HG03175 (cell line): ENCODE measurements around the gene ULBP2.
"Not testable (repeated sequence)": the region's sequence is repeated elsewhere in the genome, so short reads cannot be mapped to it uniquely, and the experiment has no call there.

ENCODE experiments used
- ATAC-seq: cut with Tn5 transposase; IDR thresholded peaks from one replicate; pipeline ENCODE4 v1.9.1; 2021; ENCODE audit warnings: mild to moderate bottlenecking, moderate library complexity; ENCODE audit not compliant: unreplicated experiment

Gene ULBP2

GRCh38 chr6:149965194-149966020, 23.6 kb downstream of the ULBP2 start:
- no peak for ATAC-seq

- ATAC-seq: not testable (repeated sequence)
Observed at GRCh38 chr6:149966319-149966718, 24.5 kb downstream of the ULBP2 start.

DNA sequence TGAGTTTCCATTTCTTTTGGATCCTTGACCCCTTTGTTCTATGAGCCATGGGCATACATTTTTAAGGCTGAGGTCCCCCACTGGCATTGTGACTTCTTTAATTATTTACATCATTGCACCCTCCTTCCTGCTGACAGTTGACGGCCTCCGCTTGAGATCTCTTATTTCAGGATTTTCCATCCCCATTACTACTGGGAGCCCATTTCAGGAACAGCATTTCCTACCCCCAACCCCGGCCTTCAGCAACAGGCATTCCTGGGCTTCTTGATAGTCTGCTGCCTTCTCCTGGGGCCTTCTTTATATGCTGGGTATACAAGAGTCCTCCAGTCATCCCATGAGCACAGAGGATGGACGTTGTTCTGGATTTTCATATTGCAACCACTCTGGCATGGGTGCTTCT, 25.8 kb downstream of the ULBP2 start:
- ATAC-seq: no peak

- not testable (repeated sequence) for ATAC-seq
Observed at GRCh38 chr6:149967999-149968398, 26.2 kb downstream of the ULBP2 start.

GRCh38 chr6:149968909-149969308, 27.1 kb downstream of the ULBP2 start:
- ATAC-seq: not testable (repeated sequence)

GRCh38 chr6:149969635-149970034, 27.8 kb downstream of the ULBP2 start:
- ATAC-seq: no peak

DNA sequence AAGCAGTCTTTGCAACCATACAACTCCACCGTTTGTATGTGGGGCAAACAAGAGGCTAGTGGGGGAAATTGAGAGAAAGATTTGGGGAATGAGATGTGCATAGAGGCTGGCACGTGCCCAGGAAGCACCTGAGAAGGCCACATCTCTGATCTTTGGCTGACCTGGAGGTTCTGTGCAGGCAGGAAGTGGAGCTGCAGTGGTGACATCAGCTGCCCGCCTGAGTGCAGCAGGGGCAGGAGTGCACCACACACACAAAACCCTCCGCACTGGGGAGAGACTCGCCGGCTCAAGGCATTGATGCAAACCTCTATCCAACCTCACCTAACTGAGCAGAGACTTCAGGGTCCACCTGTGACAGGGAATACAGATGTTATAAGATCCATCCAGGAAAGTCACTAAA, 32.6 kb downstream of the ULBP2 start:
- not testable (repeated sequence) for ATAC-seq

DNA sequence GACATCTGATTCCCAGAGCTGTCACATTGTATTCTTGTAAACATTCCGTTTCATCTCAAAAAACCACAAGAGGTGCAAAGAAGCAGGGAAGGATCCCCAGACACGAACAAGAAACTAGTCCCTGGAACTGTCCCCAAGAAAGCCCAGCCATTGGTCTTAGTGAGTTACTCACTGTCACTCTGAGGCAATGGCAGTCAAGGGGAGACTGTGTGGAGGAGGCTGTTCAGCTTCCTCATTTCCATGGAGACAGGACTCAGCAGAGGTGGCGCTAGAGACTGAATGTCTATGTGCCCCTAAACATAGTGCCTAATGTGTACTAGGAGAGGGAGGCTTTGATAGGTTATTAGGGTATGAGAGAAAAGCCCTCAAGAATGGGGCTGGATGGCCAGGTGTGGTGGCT, 33.0 kb downstream of the ULBP2 start:
- no peak for ATAC-seq

DNA sequence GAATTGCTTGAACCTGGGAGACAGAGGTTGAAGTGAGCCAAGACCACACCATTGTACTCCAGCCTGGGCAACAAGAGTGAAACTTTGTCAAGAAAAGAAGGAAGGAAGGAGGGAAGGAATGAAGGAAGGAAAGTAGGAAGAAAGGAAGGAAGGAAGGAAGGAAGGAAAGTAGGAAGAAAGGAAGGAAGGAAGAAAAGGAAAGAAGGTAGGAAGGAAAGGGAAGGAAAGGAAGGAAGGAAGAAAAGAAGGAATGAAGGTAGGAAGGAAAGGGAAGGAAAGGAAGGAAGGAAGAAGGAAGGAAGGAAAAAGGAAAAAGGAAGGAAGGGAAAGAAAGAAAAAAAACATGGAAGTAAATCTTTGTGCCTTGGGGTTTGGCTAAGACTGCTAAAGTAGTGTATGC, 33.6 kb downstream of the ULBP2 start:
- no peak for ATAC-seq

DNA sequence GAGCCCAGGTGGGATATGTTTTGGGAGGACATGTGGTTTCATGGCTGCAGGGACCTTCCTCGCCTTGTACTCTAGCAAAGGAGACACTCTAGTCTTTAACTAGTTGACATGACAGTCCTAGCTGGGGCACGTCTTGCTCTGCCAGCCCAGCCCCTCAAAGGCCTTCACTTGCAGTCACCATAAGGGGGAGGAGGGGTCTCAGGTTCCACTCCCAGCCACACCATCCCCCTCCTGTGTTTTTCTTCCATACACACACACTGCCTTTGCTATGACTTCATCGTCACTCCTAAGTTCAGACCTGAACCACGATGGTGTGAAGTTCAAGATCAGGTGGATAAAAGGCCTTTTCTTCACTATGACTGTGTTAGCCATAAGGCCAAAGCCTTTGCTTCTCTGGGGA, 35.4 kb downstream of the ULBP2 start:
- no peak for ATAC-seq

DNA sequence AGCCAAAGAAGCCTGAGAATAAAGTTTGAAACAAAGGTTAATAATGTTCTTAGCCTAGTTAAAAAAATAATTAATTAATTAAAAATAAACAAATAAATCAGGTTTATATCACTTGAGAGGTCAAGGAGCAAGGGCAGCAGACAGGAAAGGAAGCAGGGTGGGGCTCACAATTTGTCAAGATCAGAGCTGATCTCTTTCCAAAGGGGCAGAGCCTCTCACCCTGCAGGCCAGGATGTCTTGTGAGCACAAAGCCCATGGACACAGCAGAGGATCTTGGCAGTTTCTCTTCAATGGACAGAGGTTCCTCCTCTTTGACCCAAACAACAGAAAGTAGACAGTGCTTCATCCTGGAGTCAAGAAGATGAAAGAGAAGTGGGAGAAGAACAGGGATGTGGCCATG, 36.8 kb downstream of the ULBP2 start:
- no peak for ATAC-seq

- ATAC-seq: no peak
Observed at GRCh38 chr6:149979293-149979692, 37.5 kb downstream of the ULBP2 start.

DNA sequence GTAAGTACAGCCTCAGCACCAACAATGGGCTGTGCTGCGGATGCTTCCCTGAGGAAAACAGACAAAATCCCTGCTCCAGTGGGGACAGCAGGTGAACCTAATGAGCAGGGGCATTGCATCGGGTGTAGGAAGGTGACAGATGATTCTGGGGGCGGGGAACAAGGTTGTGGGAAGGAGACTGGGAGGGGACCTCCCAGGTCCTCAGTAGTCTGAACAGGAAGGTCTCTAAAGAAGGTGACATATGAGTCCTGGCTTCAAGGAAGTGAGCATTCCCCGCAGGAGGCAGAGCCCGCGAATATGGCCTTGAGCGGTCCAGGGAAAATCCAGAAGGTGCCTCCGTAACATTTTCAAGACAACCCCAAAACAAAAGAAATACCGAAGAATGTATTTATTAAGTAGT, 41.3 kb downstream of the ULBP2 start:
- ATAC-seq: no peak

DNA sequence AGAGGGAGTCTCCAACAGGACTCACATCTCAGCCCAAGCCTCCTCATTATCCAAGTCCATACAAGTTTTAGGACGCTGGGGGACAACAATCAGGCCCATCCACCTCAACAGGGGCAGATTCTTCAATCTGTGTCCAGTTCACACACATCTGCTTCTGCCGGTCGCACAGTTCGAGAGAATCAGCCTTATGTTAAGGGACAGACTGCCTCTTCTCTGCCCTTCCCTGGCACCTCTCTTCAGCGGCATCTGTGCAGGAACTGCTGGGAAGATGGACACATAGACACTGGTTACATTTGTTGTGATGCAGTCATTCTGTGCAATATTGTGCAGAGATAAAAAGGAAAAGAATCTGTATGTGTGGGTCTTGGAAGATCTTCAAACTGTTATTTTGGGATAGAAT, 43.0 kb downstream of the ULBP2 start:
- no peak for ATAC-seq

DNA sequence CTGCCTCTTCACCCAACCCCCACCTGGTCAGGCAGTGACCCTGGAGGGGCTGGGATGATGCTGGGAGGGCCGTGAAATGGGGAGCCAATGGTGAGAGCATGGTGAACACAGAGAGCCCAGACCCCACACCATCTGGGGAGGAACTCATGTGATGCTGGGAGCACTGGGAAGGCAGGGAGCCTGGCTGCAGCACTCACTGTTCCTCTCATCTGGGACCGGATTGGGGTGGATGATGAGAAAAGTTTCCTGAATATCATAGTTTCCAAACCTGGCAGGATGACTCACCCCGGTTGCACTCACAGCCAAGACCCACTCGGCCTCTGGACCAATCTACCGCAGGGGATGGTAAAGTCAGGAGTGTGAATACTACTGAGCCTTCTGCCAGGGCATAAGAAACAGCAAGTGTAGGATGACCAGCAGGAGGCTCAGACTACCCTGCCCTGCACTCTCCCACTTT, 43.7 kb downstream of the ULBP2 start:
- no peak for ATAC-seq

DNA sequence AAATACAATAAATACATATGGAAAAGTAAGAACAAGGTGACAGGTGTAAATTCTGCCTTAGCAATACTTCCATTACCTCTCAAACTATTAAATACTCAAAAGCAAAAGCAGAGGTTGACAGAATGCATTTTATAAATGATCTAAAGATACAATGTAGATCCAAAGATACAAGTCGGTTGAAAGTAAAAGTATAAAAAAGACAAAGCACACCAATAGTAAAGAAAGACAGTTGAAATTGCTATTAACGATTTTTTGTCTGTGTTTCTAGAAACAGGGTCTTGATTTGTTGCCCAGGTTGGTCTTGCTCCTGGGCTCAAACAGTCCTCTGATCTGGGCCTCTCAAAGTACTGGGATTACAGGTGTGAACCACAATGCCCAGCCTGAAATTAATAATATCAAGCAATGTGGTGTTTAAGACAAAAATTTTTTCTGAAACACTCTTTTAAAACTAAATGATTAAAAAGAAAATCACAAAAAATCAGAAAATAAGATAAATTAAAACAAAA, 45.8 kb downstream of the ULBP2 start:
- ATAC-seq: no peak

GRCh38 chr6:149988550-149989346, 46.9 kb downstream of the ULBP2 start:
- ATAC-seq: no peak

DNA sequence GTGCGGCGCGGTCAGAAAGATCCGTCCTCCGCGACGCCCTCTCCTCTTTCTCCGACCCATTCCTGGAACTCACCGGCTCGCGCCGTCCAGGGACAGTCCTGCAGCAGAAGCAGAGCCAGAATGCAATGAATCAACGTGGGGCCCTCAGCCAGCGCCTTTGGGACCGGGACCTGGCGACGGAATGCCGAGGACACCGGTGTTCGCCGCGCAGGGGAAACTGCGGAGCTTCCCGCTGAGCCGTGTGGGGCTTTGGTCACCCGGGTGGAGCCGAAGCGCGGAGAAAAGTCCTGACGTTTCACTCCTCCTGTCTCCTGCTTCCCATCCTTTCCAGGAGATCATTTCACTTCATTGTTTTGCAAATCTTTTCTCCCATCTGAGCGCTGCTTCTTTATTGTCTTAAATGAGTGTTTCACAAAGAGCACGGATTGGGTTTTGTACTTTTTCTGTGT, 48.4 kb downstream of the ULBP2 start:
- no peak for ATAC-seq

DNA sequence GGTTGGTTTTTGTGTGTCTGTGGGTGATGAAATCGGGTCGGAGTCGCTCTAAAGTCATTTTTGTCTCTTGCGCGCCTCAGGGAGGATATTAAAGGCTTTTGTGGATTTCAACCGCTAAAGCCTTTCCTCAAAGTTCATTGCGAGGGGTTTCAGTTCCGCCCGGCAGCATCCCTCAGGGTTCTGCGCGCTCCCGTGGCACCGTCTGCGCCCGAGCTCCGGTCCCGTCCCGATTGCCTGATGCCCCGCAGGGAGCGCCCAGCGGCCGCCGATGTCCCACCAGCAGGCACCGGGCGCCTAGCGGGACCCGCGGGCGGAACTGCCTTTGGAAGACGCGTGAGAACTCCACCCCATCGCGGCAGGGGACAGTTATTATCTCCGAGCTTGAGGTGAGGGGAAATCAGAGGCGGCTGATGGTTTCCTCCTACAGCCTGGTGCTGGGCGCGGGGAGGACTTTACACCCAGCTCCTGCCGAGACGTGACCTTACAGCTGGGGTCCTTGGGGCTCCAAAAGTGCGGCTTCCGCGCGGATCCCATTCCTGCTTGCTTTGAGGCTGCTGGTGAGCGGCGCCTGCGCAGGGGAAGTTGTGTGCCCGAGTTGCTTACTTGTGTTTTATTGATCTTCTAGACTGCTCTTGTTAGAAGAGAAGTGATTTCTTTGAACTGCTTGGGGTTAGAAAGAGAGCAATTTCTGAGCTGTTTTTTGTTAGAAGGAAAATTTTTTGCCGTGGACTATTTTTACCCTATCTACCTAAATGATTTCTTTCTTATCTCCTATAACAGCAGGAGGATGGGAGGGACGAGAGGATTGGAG, 49.1 kb downstream of the ULBP2 start:
- no peak for ATAC-seq

DNA sequence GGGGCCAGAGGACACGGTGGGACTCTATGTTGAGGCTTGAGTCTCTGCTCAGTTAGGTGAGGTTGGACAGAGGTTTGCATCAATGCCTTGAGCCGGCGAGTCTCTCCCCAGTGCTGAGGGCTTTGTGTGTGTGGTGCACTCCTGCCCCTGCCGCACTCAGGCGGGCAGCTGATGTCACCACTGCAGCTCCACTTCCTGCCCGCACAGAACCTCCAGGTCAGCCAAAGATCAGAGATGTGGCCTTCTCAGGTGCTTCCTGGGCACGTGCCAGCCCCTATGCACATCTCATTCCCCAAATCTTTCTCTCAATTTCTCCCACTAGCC, 49.6 kb downstream of the ULBP2 start:
- not testable (repeated sequence) for ATAC-seq

DNA sequence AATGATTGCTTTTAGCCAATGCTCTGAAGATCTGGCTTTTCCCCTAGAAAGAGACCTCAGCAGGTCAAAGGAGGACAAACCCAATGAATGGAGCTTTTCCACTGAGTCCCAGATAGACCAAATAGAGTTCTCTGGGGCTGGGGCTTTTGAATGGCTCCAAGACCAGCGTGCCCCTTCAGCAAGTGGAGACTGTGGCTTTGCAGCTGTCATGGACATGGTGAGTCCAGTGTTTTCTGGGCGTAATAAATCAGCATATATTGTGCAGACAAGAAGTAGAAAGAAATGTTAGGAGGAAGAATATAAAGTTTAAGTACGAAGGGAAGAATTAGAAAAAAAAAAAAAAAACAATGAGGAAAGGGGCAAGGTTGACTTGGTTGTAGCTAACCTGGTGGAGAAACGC, 50.0 kb downstream of the ULBP2 start:
- no peak for ATAC-seq
